Stimulated activated CD4-positive, alpha-beta T cell treated with anti-CD3 and anti-CD28 coated beads, Interleukin-4, amount 100 ng/mL, for 4 hours (primary cell): ENCODE measurements around the gene CAPN8.

Experiments used
- DNase-seq, 2 experiments: peaks; one replicate each; pipeline ENCODE4 v3.0.0-alpha.2; 2020

The CAPN8 gene

GRCh38 chr1:223700942-223701637 is 35.6 kb upstream of the CAPN8 start:
- no peak for DNase-seq

- DNase-seq = no peak
Observed at GRCh38 chr1:223700388-223700918, 35.0 kb upstream of the CAPN8 start.

GRCh38 chr1:223695941-223696340 is 30.4 kb upstream of the CAPN8 start:
- DNase-seq = no peak

- DNase-seq = no peak
Observed at GRCh38 chr1:223695014-223695548, 29.6 kb upstream of the CAPN8 start.

GRCh38 chr1:223691121-223691520 is 25.6 kb upstream of the CAPN8 start:
- DNase-seq = no peak

GRCh38 chr1:223684488-223684792 is 18.9 kb upstream of the CAPN8 start:
- no peak for DNase-seq

GRCh38 chr1:223683586-223684487 is 18.3 kb upstream of the CAPN8 start:
- peak; percentile 44 for DNase-seq

- no peak for DNase-seq
Observed at GRCh38 chr1:223682502-223682901, 17.0 kb upstream of the CAPN8 start.

GRCh38 chr1:223680188-223680587 is 14.7 kb upstream of the CAPN8 start:
- DNase-seq = no peak

GRCh38 chr1:223678841-223679240 is 13.3 kb upstream of the CAPN8 start:
- DNase-seq = no peak

- no peak for DNase-seq
Observed at GRCh38 chr1:223674119-223674890, 8.8 kb upstream of the CAPN8 start.

- DNase-seq = no peak
Observed at GRCh38 chr1:223670458-223671159, 5.1 kb upstream of the CAPN8 start.

- DNase-seq = no peak
Observed at GRCh38 chr1:223669003-223669795, 3.7 kb upstream of the CAPN8 start.

- no peak for DNase-seq
Observed at GRCh38 chr1:223667484-223668182, 2.1 kb upstream of the CAPN8 start.

GRCh38 chr1:223664106-223664505 is 1.4 kb downstream of the CAPN8 start:
- no peak for DNase-seq

GRCh38 chr1:223662943-223663342 is 2.6 kb downstream of the CAPN8 start:
- no peak for DNase-seq

- no peak for DNase-seq
Observed at GRCh38 chr1:223659711-223660110, 5.8 kb downstream of the CAPN8 start.

- DNase-seq = no peak
Observed at GRCh38 chr1:223657978-223658377, 7.5 kb downstream of the CAPN8 start.

- no peak for DNase-seq
Observed at GRCh38 chr1:223654083-223654482, 11.4 kb downstream of the CAPN8 start.

- DNase-seq = no peak
Observed at GRCh38 chr1:223653431-223653830, 12.1 kb downstream of the CAPN8 start.

- no peak for DNase-seq
Observed at GRCh38 chr1:223653015-223653414, 12.5 kb downstream of the CAPN8 start.
